Measurements from ENCODE around the gene FYN. TPM values are rescaled to one million over a fixed set of nuclear protein-coding genes. Genes with fewer than 3 reads are reported as not detected.
A peak's percentile ranks its signal among the peaks of the same experiment; 100 is the strongest.

FYN gene
- total and polyA plus RNA-seq, 10 of the 15 experiments (the other 5 are each of a cell fraction or from before 2014, with no cell fraction given), result 51.4 to 247 (median 138) TPM

DNA sequence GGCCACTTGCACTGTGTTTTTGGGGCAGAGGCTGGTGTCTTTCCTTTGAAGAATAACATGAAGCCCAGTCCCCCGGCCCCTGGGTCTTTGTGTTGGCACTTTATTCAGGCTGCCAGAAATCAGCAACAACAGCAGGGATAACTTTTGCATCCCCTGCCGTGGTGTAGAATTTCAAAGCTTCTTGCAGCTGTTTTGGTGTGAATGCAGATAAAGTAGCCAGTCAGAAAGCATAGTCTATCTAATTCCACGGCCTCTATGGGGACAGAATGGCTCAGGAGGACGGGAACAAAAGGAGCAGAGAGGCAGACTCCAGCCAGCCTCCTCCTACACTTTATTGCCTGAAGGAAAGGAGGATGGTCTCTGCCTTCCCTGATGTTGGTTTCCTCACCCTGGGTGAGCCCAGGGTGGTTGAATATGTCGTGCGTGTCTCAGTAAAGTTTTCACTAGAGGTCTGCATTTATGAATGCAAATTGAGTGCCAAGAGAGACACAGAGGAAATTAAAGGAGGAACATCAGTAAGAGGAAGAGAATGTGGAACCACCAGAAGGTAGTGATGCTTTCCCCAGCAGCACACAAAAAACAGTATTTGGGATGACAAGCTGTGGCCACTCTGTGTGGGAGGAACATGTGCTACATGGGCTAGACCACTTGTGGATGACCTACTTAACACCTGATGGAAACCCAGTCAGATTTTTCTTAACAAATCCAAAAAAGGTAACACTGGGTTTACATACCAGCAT lies 141.6 kb downstream of the FYN start (continued):
- TF ChIP-seq, protein P1, sequence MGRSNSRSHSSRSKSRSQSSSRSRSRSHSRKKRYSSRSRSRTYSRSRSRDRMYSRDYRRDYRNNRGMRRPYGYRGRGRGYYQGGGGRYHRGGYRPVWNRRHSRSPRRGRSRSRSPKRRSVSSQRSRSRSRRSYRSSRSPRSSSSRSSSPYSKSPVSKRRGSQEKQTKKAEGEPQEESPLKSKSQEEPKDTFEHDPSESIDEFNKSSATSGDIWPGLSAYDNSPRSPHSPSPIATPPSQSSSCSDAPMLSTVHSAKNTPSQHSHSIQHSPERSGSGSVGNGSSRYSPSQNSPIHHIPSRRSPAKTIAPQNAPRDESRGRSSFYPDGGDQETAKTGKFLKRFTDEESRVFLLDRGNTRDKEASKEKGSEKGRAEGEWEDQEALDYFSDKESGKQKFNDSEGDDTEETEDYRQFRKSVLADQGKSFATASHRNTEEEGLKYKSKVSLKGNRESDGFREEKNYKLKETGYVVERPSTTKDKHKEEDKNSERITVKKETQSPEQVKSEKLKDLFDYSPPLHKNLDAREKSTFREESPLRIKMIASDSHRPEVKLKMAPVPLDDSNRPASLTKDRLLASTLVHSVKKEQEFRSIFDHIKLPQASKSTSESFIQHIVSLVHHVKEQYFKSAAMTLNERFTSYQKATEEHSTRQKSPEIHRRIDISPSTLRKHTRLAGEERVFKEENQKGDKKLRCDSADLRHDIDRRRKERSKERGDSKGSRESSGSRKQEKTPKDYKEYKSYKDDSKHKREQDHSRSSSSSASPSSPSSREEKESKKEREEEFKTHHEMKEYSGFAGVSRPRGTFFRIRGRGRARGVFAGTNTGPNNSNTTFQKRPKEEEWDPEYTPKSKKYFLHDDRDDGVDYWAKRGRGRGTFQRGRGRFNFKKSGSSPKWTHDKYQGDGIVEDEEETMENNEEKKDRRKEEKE (IDR thresholded peaks at IDR 0.05), result no peak
- peak; percentile 60 for TF ChIP-seq MEF2B (IDR thresholded peaks at IDR 0.05; ENCODE audit: partially characterized antibody, poor library complexity, severe bottlenecking)
- TF ChIP-seq DPF2 (IDR thresholded peaks at IDR 0.05), result no peak
- TF ChIP-seq FOXM1 (IDR thresholded peaks at IDR 0.05; ENCODE audit: low read depth, low read length), result peak; percentile 21; the same call in 1 of the 2 replicates
- 0 out of 2 replicates have a peak, but pooled peaks have one; percentile 32 for TF ChIP-seq GATAD2B (conservative IDR thresholded peaks at IDR 0.05; ENCODE audit: low read depth)
- no peak for TF ChIP-seq EGR1 (IDR thresholded peaks at IDR 0.05; ENCODE audit: borderline replicate concordance in 1 of 2, low read depth in 2 of 2, low read length in 2 of 2)
- TF ChIP-seq RBBP5 (conservative IDR thresholded peaks at IDR 0.05), result no peak
- no peak for TF ChIP-seq KLF5 (IDR thresholded peaks at IDR 0.05; ENCODE audit: partially characterized antibody)
- no peak for TF ChIP-seq FOXK2 (IDR thresholded peaks at IDR 0.05)
- TF ChIP-seq ASH2L (IDR thresholded peaks at IDR 0.05; ENCODE audit: borderline replicate concordance, low read depth), result no peak
- TF ChIP-seq SPI1 (IDR thresholded peaks at IDR 0.05; ENCODE audit: borderline replicate concordance, insufficient read depth, low read depth, low read length), result no peak
- TF ChIP-seq IKZF1 (conservative IDR thresholded peaks at IDR 0.05), result peak; percentile 68
- TF ChIP-seq EZH2 (IDR thresholded peaks at IDR 0.05; ENCODE audit: borderline replicate concordance, control insufficient read depth, low read depth, low read length), result no peak
- no peak for TF ChIP-seq ZBTB11 (CRISPR knock-in tag; IDR thresholded peaks at IDR 0.05)
- no peak for TF ChIP-seq RAD21 (IDR thresholded peaks at IDR 0.05; ENCODE audit: insufficient read depth, low read depth, low read length)
- no peak for TF ChIP-seq ZNF274 (IDR thresholded peaks at IDR 0.05; ENCODE audit: insufficient read depth, insufficient read length)
- no peak for TF ChIP-seq TCF12 (IDR thresholded peaks at IDR 0.05; ENCODE audit: low read depth, low read length)
- no peak for TF ChIP-seq BCL11A (IDR thresholded peaks at IDR 0.05; ENCODE audit: low read depth, low read length)
- no peak for TF ChIP-seq SREBF2 (IDR thresholded peaks at IDR 0.05; ENCODE audit: low read length)
- TF ChIP-seq RELA (IDR thresholded peaks at IDR 0.05; ENCODE audit: borderline replicate concordance, partially characterized antibody), result no peak
- TF ChIP-seq HDGF (IDR thresholded peaks at IDR 0.05), result no peak
- TF ChIP-seq CBX5 (IDR thresholded peaks at IDR 0.05; ENCODE audit: low read depth), result no peak
- TF ChIP-seq, protein P2, sequence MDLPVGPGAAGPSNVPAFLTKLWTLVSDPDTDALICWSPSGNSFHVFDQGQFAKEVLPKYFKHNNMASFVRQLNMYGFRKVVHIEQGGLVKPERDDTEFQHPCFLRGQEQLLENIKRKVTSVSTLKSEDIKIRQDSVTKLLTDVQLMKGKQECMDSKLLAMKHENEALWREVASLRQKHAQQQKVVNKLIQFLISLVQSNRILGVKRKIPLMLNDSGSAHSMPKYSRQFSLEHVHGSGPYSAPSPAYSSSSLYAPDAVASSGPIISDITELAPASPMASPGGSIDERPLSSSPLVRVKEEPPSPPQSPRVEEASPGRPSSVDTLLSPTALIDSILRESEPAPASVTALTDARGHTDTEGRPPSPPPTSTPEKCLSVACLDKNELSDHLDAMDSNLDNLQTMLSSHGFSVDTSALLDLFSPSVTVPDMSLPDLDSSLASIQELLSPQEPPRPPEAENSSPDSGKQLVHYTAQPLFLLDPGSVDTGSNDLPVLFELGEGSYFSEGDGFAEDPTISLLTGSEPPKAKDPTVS (IDR thresholded peaks at IDR 0.05; ENCODE audit: low read depth, low read length), result no peak
